Cardiac muscle cell (in vitro differentiated cells and primary cell): ENCODE measurements around the gene ADGRD1. TPM values are rescaled to one million over a fixed set of nuclear protein-coding genes. Genes with fewer than 3 reads are reported as not detected.

Experiments
- DNase-seq, 2 donors: peaks; one replicate each; pipeline versions ENCODE4 v3.0.0 to v3.0.0-alpha.2; 2010 to 2017; ENCODE audit warnings: low read depth in 1 of 2, low spot score in 1 of 2
- H3K27ac ChIP-seq: fragments of 200-600 bp; sonication (generic); 2 replicates; pipeline ENCODE4 v1.5.1; 2016
- H3K27me3 ChIP-seq: fragments of 200-600 bp; sonication (generic); 2 replicates; pipeline ENCODE4 v1.6.0; 2016; ENCODE audit warnings: control low read depth
- H3K36me3 ChIP-seq: fragments of 200-600 bp; sonication (generic); 2 replicates; pipeline ENCODE4 v1.5.1; 2016; ENCODE audit warnings: control low read depth
- H3K4me1 ChIP-seq: fragments of 200-600 bp; sonication (generic); 2 replicates; pipeline ENCODE4 v1.8.1; 2017; ENCODE audit warnings: low read depth, mild to moderate bottlenecking, mixed run types
- H3K4me3 ChIP-seq: fragments of 200-600 bp; sonication (generic); 2 replicates; pipeline ENCODE4 v1.5.1; 2016; ENCODE audit warnings: mild to moderate bottlenecking
- H3K9me3 ChIP-seq: fragments of 200-600 bp; sonication (generic); 2 replicates; pipeline ENCODE4 v1.5.1; 2017; ENCODE audit warnings: low read depth, mild to moderate bottlenecking, control low read depth
- CTCF ChIP-seq: IDR thresholded peaks from 2 replicates; pipeline ENCODE4 v1.5.1; 2012; ENCODE audit warnings: low read depth, mild to moderate bottlenecking, low read length
- polyA plus RNA-seq: library from polyadenylated mRNA; unstranded; fragments of >200 nt; fragmentation: Nextera tagmentation; extraction: Ambion mirVana; gene quantifications from 2 replicates; pipeline ENCODE4 v1.2.1, GENCODE V29; 2016
- total RNA-seq: library from RNA; depleted of rRNA; stranded (reverse); fragments of >200 nt; gene quantifications from 2 replicates; pipeline ENCODE4 v1.2.3, GENCODE V29; 2016

ADGRD1 gene
- total and polyA plus RNA-seq, 2 experiments from 2014 or later = 66.6 to 74.0 TPM

GRCh38 chr12:130987151-130987931 lies 33.6 kb downstream of the ADGRD1 start:
- H3K4me3 ChIP-seq = no peak overlapping the region
- TF ChIP-seq CTCF = no peak
- peaks cover 25% of the 10 kb centered on the region for H3K36me3 ChIP-seq
- H3K4me1 ChIP-seq = peaks cover 10% of the 10 kb centered on the region
- H3K9me3 ChIP-seq = no peaks in the 10 kb centered on the region
- no peak for DNase-seq
- no peak overlapping the region for H3K27ac ChIP-seq
- H3K27me3 ChIP-seq = no peaks in the 10 kb centered on the region

- no peak for DNase-seq
- H3K36me3 ChIP-seq = peaks cover 32% of the 10 kb centered on the region
- no peaks in the 10 kb centered on the region for H3K9me3 ChIP-seq
- no peak overlapping the region for H3K4me3 ChIP-seq
- TF ChIP-seq CTCF = no peak
- peaks cover 7% of the 10 kb centered on the region for H3K4me1 ChIP-seq
- H3K27me3 ChIP-seq = no peaks in the 10 kb centered on the region
- no peak overlapping the region for H3K27ac ChIP-seq
Observed at GRCh38 chr12:130988261-130988660, 34.6 kb downstream of the ADGRD1 start.

- no peaks in the 10 kb centered on the region for H3K9me3 ChIP-seq
- peaks cover 35% of the 10 kb centered on the region for H3K36me3 ChIP-seq
- H3K27ac ChIP-seq = no peak overlapping the region
- DNase-seq = no peak
- H3K4me3 ChIP-seq = no peak overlapping the region
- H3K27me3 ChIP-seq = no peaks in the 10 kb centered on the region
- no peak for TF ChIP-seq CTCF
- H3K4me1 ChIP-seq = peaks cover 2% of the 10 kb centered on the region
Observed at GRCh38 chr12:130988751-130989150, 35.0 kb downstream of the ADGRD1 start.

- Histone ChIP-seq H3K27ac (no peak overlapping the region), H3K27me3 (no peaks in the 10 kb centered on the region), H3K36me3 (peaks cover 41% of the 10 kb centered on the region), H3K4me1 (no peaks in the 10 kb centered on the region), H3K9me3 (no peaks in the 10 kb centered on the region), H3K4me3 (no peak overlapping the region)
- TF ChIP-seq CTCF = no peak
- DNase-seq = no peak
Observed at GRCh38 chr12:130989391-130989790, 35.7 kb downstream of the ADGRD1 start.

- Histone ChIP-seq H3K27ac (no peak overlapping the region), H3K4me1 (no peaks in the 10 kb centered on the region), H3K27me3 (no peaks in the 10 kb centered on the region), H3K4me3 (no peak overlapping the region), H3K36me3 (peaks cover 48% of the 10 kb centered on the region), H3K9me3 (no peaks in the 10 kb centered on the region)
- no peak for TF ChIP-seq CTCF
- DNase-seq = no peak
Observed at GRCh38 chr12:130990034-130990433, 36.3 kb downstream of the ADGRD1 start.
